ENCODE measurements around the gene SEPTIN11.

- TF ChIP-seq CTCF (IDR thresholded peaks at IDR 0.05) (no peak), EP300 (IDR thresholded peaks at IDR 0.05) (no peak), POLR2A (IDR thresholded peaks at IDR 0.05) (no peak), POLR2AphosphoS5 (IDR thresholded peaks at IDR 0.05) (no peak)
Measured at GRCh38 chr4:76902233-76902890, 47.2 kb upstream of the SEPTIN11 start.

Measured in upper lobe of left lung (tissue), 4 donors.